Uterus (tissue), 2 donors: Measurements from ENCODE around the gene FMNL3.

ENCODE experiments used
- POLR2A ChIP-seq, 2 donors: fragments of 450-650 bp; IDR thresholded peaks; one replicate each; pipeline ENCODE4 v1.6.1; 2016; ENCODE audit warnings: antibody characterized with exemption in 2 of 2, mild to moderate bottlenecking in 1 of 2, moderate library complexity in 1 of 2
- TF ChIP-seq, protein P1 (sequence below), 4 experiments: fragments of 200-600 bp in 2 of 4; fragments of 450-650 bp in 2 of 4; sonication (generic) in 2 of 4; IDR thresholded peaks; one replicate each; pipeline ENCODE4 v1.5.1; 2016 to 2019; ENCODE audit warnings: antibody characterized with exemption in 4 of 4, mild to moderate bottlenecking in 2 of 4, moderate library complexity in 1 of 4

DNA sequence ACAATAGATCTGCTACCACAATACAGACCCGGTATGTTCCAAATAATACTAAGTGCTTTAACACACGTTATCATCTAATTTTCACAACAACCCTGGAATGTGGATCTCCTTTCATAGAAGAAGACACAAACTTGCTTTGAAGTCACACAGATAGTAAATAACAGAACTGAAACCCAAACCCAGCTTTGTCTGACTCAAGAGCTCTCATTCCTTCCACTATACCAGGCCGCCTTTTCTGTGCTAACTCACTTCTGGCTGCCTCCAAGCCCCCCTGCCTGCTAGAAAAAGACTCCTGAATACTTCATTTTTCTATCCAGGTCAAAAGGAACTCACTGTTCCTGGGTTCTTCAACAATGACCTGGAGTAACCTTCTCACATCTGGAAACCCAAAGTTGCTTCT lies 46.0 kb downstream of the FMNL3 start:
- TF ChIP-seq, protein P1, sequence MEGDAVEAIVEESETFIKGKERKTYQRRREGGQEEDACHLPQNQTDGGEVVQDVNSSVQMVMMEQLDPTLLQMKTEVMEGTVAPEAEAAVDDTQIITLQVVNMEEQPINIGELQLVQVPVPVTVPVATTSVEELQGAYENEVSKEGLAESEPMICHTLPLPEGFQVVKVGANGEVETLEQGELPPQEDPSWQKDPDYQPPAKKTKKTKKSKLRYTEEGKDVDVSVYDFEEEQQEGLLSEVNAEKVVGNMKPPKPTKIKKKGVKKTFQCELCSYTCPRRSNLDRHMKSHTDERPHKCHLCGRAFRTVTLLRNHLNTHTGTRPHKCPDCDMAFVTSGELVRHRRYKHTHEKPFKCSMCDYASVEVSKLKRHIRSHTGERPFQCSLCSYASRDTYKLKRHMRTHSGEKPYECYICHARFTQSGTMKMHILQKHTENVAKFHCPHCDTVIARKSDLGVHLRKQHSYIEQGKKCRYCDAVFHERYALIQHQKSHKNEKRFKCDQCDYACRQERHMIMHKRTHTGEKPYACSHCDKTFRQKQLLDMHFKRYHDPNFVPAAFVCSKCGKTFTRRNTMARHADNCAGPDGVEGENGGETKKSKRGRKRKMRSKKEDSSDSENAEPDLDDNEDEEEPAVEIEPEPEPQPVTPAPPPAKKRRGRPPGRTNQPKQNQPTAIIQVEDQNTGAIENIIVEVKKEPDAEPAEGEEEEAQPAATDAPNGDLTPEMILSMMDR (IDR thresholded peaks at IDR 0.05), result no peak
- no peak for TF ChIP-seq POLR2A (IDR thresholded peaks at IDR 0.05)
